ENCODE data around the gene FZR1. TPM values are rescaled to one million over a fixed set of nuclear protein-coding genes. Genes with fewer than 3 reads are reported as not detected.

FZR1 gene
- total RNA-seq, 6 experiments from 2014 or later, result 18.7 to 34.1 (median 23.8) TPM

DNA sequence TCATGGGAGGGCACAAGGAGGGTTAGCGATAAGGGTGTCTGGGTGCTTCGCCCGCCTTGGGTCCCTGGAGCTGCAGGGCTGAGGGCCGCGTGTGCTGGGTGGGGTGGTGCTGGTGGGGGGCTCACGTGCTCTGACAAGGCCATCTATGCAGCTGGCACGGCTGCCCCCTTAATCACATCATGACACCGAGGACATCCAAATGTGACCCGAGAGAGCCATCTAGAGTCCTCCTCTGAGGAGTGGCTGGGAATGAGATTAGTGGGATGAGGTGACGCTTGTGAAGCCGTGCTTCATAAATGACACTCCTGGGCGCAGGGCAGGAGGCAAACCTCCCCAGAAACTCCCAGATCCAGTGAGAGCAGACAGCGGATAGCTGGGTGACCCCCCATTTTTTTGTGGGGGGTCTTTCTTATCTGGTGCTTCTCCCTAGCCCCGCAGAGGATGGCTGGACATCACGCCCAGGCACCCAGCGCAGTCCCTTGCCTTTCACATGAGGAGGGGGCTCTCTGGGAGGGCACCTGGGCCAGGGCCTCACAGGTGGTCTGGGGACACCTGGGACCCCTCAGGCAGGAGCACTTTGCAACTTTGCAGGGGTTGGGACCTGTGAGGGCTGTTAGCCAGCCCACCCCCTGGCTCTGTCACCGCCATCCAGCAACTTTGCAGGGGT lies 6.6 kb downstream of the FZR1 start:
- Histone ChIP-seq H3K4me1 (peaks cover 0 to 53% (median 24%) of the 10 kb centered on the region in 4 donors), H3K36me3 (peaks cover 0 to 3% (median 0%) of the 10 kb centered on the region in 4 donors), H3K27ac (no peak overlapping the region), H3K9me3 (no peaks in the 10 kb centered on the region), H3K27me3 (no peaks in the 10 kb centered on the region), H3K4me3 (no peak overlapping the region)
- DNase-seq (peak in 1 of 3 donors; percentile 36), ATAC-seq (no peak)
- intact Hi-C loops (cut with DNase I), result no loop called here
- TF ChIP-seq, protein P1, sequence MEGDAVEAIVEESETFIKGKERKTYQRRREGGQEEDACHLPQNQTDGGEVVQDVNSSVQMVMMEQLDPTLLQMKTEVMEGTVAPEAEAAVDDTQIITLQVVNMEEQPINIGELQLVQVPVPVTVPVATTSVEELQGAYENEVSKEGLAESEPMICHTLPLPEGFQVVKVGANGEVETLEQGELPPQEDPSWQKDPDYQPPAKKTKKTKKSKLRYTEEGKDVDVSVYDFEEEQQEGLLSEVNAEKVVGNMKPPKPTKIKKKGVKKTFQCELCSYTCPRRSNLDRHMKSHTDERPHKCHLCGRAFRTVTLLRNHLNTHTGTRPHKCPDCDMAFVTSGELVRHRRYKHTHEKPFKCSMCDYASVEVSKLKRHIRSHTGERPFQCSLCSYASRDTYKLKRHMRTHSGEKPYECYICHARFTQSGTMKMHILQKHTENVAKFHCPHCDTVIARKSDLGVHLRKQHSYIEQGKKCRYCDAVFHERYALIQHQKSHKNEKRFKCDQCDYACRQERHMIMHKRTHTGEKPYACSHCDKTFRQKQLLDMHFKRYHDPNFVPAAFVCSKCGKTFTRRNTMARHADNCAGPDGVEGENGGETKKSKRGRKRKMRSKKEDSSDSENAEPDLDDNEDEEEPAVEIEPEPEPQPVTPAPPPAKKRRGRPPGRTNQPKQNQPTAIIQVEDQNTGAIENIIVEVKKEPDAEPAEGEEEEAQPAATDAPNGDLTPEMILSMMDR (IDR thresholded peaks at IDR 0.05), result peak in 1 of 4 donors; percentile 4
- TF ChIP-seq POLR2A (IDR thresholded peaks at IDR 0.05), result no peak
- WGBS (ENCODE audit: insufficient coverage, low coverage, low lambda C conversion rate, missing lambda C conversion rate), result no CpG with 5 or more reads among the region's 17 CpGs

DNA sequence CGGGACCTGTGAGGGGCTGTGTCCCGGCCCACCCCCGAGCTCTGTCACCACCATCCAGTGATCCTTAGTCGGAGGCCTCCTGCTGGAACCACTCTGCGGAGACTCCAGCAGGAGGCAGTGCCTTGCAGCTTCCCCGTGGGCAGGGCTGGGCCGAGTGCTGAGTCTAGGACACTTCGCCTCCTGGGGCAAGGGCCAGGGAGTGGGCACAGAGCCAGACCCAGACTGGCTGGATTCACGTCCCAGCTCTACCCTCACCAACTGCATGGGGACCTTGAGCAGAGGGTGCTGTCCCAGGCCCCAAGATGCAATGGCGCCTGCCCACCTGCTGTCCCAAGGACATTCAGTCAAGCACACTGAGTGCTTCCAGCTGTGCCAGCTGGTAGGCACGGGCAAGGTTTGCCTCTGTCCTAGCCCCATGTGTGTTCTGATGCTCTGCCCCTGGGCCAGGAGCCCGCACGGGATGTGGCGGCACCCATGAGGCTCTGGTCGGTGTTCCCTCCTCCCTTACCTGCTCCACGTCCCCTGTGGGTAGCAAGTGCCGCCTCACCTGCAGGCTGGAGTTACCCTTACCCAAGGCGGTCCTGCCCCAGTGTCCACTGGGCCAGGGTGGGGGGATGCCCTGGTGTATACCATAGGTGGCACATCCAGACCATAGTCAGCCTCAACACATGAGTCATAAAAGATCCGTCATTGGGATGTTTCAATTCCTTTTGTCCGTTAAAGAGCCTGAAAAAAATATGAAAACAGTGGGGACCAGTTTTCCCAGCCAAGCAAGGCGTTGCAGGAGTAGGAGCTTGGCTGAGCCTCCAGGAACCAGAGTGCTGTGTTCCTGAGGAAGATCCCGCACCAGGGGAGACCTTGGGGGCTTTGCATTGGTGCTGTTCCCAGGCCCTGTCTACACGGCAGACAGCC lies 7.4 kb downstream of the FZR1 start:
- intact Hi-C loops (cut with DNase I), result no loop called here
- Histone ChIP-seq H3K27ac (no peak overlapping the region), H3K9me3 (no peaks in the 10 kb centered on the region), H3K36me3 (peaks cover 0 to 3% (median 0%) of the 10 kb centered on the region in 4 donors), H3K4me1 (peaks cover 0 to 58% (median 26%) of the 10 kb centered on the region in 4 donors), H3K27me3 (no peaks in the 10 kb centered on the region), H3K4me3 (no peak overlapping the region)
- TF ChIP-seq POLR2A (IDR thresholded peaks at IDR 0.05), result no peak
- TF ChIP-seq, protein P1 (IDR thresholded peaks at IDR 0.05), result peak in 1 of 4 donors; percentile 10
- DNase-seq, result peak in 2 of 3 donors; percentile 35 to 74
- ATAC-seq, result peak in 3 of 4 donors; percentile 2 to 16 (median 12)
- 86% methylated on average over 5 of the region's 23 CpGs for WGBS (ENCODE audit: insufficient coverage, low coverage, low lambda C conversion rate, missing lambda C conversion rate)

DNA sequence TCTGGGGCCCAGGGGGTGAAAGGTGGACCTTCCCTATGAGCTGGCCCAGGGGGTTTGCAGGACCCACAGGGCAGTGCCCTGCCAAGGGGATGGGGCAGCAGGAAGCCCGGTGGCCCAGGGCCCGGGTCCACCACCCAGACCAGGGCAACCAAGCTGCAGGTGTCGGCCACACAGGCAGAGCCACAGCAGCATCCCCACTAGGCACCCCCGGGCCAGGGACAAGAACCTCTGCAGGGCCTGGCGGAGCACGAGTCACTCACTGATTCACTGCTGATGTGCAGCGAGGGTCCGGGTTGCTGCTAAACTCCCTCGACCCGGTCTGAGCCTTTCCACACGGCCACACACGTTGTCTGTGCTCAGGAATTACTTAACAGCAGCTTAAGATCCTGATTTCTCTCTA lies 8.8 kb downstream of the FZR1 start:
- no CpG with 5 or more reads among the region's 12 CpGs for WGBS (ENCODE audit: insufficient coverage, low coverage, low lambda C conversion rate, missing lambda C conversion rate)
- peaks cover 0 to 8% (median 0%) of the 10 kb centered on the region in 4 donors for H3K36me3 ChIP-seq
- peaks cover 0 to 53% (median 23%) of the 10 kb centered on the region in 4 donors for H3K4me1 ChIP-seq
- no peaks in the 10 kb centered on the region for H3K27me3 ChIP-seq
- ATAC-seq (no peak), DNase-seq (no peak)
- H3K4me3 ChIP-seq, result no peak overlapping the region
- no peaks in the 10 kb centered on the region for H3K9me3 ChIP-seq
- intact Hi-C loops (cut with DNase I), result no loop called here
- H3K27ac ChIP-seq, result no peak overlapping the region
- no peak for TF ChIP-seq POLR2A (IDR thresholded peaks at IDR 0.05)
- TF ChIP-seq, protein P1 (IDR thresholded peaks at IDR 0.05), result no peak

DNA sequence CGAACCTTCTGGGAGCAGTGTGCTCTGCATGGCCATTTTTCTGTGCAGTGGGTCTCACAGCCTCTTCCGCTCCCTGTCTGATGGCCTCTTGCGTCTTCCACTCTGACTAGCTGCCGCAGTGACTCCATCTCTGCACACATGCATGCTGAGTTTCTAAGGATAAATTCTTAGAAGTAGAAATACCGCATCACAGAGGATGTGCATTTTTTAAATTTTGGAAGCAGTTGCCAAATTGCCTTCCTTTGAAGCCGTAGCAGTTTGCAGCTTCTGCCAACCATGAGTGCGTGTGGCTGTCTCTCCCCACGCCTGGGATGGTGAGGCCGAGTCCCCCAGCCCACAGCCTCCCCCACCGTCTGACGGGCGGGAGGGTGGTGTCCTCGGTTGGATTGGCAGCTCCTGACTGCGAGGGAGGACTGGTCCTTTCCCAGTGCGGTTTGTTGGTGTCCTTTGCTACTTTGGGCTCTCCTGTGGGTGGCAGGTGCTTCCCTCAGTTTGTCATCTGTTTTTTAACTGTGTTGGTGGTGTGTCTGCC lies 9.8 kb downstream of the FZR1 start:
- no peaks in the 10 kb centered on the region for H3K9me3 ChIP-seq
- H3K27ac ChIP-seq, result peak overlapping the region in 2 of 3 donors; percentile 65 to 83
- H3K36me3 ChIP-seq, result peaks cover 0 to 8% (median 0%) of the 10 kb centered on the region in 4 donors
- WGBS (ENCODE audit: insufficient coverage, low coverage, low lambda C conversion rate, missing lambda C conversion rate), result 40% methylated on average over 8 of the region's 15 CpGs
- DNase-seq (peak in 1 of 3 donors; percentile 47), ATAC-seq (no peak)
- TF ChIP-seq, protein P1 (IDR thresholded peaks at IDR 0.05), result no peak
- no peak for TF ChIP-seq POLR2A (IDR thresholded peaks at IDR 0.05)
- H3K4me3 ChIP-seq, result no peak overlapping the region
- intact Hi-C loops (cut with DNase I), result no loop called here
- H3K27me3 ChIP-seq, result no peaks in the 10 kb centered on the region
- H3K4me1 ChIP-seq, result peaks cover 0 to 51% (median 23%) of the 10 kb centered on the region in 4 donors
